IMR-90 (cell line): Measurements from ENCODE around the gene NEXMIF. TPM values are rescaled to one million over a fixed set of nuclear protein-coding genes. Genes with fewer than 3 reads are reported as not detected.
"Not testable (repeated sequence)": the region's sequence is repeated elsewhere in the genome, so short reads cannot be mapped to it uniquely, and the experiment has no call there.

Experiments used
- ATAC-seq: fragments of 200-7000 bp; cut with Tn5 transposase; 2 replicates; pipeline ENCODE4 v1.9.1; 2020; ENCODE audit warnings: low read depth, mild to moderate bottlenecking, moderate library complexity
- BruUV-seq: library from RNA; stranded (reverse); fragments of 400-500 nt; replicated peaks from 2 replicates; lab custom pipeline; 2021; lab: Mats Ljungman, UMichigan
- CTCF ChIA-PET: fragments of 300-600 bp; formaldehyde crosslinking; extraction: SDS; loops from one replicate; lab custom pipeline; 2021; ENCODE audit warnings: antibody characterized with exemption; lab: Yijun Ruan, JAX
- POLR2A ChIA-PET: fragments of 300-600 bp; sonication (Branson Sonifier 250); formaldehyde crosslinking; loops from one replicate; lab custom pipeline; 2022; ENCODE audit warnings: antibody characterized with exemption; ENCODE audit not compliant: unreplicated experiment; lab: Charles Lee
- DNase-seq: peaks from one replicate; pipeline ENCODE4 v3.0.0; 2013
- H2AFZ ChIP-seq: replicated peaks from 2 replicates; pipeline ENCODE3; 2013; ENCODE audit warnings: low read length, mild to moderate bottlenecking; ENCODE audit not compliant: poor library complexity
- H2AK5ac ChIP-seq: 2 replicates; pipeline ENCODE4 v1.6.1; 2013; ENCODE audit warnings: low read depth, low read length, inconsistent platforms
- H2AK9ac ChIP-seq: replicated peaks from 2 replicates; pipeline ENCODE3; 2013; ENCODE audit warnings: mild to moderate bottlenecking, low read depth, low read length, moderate library complexity; ENCODE audit not compliant: poor library complexity
- H2BK120ac ChIP-seq: 2 replicates; pipeline ENCODE4 v1.6.1; 2013; ENCODE audit warnings: low read depth, low read length, inconsistent platforms
- H2BK15ac ChIP-seq: 3 replicates; pipeline ENCODE4 v1.6.1; 2013; ENCODE audit warnings: low read depth, low read length, inconsistent platforms
- H2BK20ac ChIP-seq: 2 replicates; pipeline ENCODE4 v1.6.1; 2013; ENCODE audit warnings: low read depth, mild to moderate bottlenecking, inconsistent platforms, low read length, moderate library complexity
- H2BK5ac ChIP-seq: 2 replicates; pipeline ENCODE4 v1.6.1; 2013; ENCODE audit warnings: mild to moderate bottlenecking, low read depth, low read length, inconsistent platforms; ENCODE audit not compliant: poor library complexity, severe bottlenecking
- H3K14ac ChIP-seq: replicated peaks from 2 replicates; pipeline ENCODE4 v1.6.1; 2013; ENCODE audit warnings: low read depth, low read length, inconsistent platforms
- H3K18ac ChIP-seq: 2 replicates; pipeline ENCODE4 v1.6.1; 2013; ENCODE audit warnings: low read depth, low read length, control low read depth
- H3K23ac ChIP-seq: 2 replicates; pipeline ENCODE4 v1.6.1; 2013; ENCODE audit warnings: low read depth, low read length, inconsistent platforms
- H3K27ac ChIP-seq: 2 replicates; pipeline ENCODE4 v1.5.1; 2013; ENCODE audit warnings: mild to moderate bottlenecking, control low read depth, low read length; ENCODE audit not compliant: insufficient read depth
- H3K27me3 ChIP-seq: 2 replicates; pipeline ENCODE4 v1.6.1; 2013; ENCODE audit warnings: low read length; ENCODE audit not compliant: control insufficient read depth, insufficient read depth
- H3K36me3 ChIP-seq: 2 replicates; pipeline ENCODE4 v1.6.1; 2013; ENCODE audit warnings: low read length, mixed read lengths; ENCODE audit not compliant: control insufficient read depth, insufficient read depth
- H3K4ac ChIP-seq: 2 replicates; pipeline ENCODE4 v1.6.1; 2013; ENCODE audit warnings: low read depth, low read length, inconsistent platforms
- H3K4me1 ChIP-seq: 2 replicates; pipeline ENCODE4 v1.6.1; 2013; ENCODE audit warnings: low read length, mixed read lengths; ENCODE audit not compliant: control insufficient read depth, insufficient read depth
- H3K4me2 ChIP-seq: 2 replicates; pipeline ENCODE4 v1.6.1; 2013; ENCODE audit warnings: low read depth, mild to moderate bottlenecking, control low read depth, low read length, moderate library complexity
- H3K4me3 ChIP-seq: 2 replicates; pipeline ENCODE4 v1.5.1; 2013; ENCODE audit warnings: low read depth, mild to moderate bottlenecking, control low read depth, low read length, moderate library complexity; ENCODE audit not compliant: insufficient read depth
- H3K56ac ChIP-seq: 2 replicates; pipeline ENCODE4 v1.6.1; 2013; ENCODE audit warnings: low read length, inconsistent platforms; ENCODE audit not compliant: insufficient read depth; ENCODE audit errors: extremely low read depth
- H3K79me1 ChIP-seq, 2 experiments: 2 replicates each; pipeline ENCODE4 v1.6.1; 2013; ENCODE audit warnings: low read length in 2 of 2, inconsistent platforms in 1 of 2, low read depth in 1 of 2
- H3K9ac ChIP-seq: 2 replicates; pipeline ENCODE4 v1.6.1; 2013; ENCODE audit warnings: low read depth, low read length, control low read depth
- H3K9me1 ChIP-seq: 2 replicates; pipeline ENCODE4 v1.6.1; 2013; ENCODE audit warnings: low read length, inconsistent platforms; ENCODE audit not compliant: insufficient read depth
- H3K9me3 ChIP-seq: 2 replicates; pipeline ENCODE4 v1.6.1; 2013; ENCODE audit warnings: low read length; ENCODE audit not compliant: control insufficient read depth, insufficient read depth
- H4K20me1 ChIP-seq: 2 replicates; pipeline ENCODE4 v1.6.1; 2013; ENCODE audit warnings: low read length, inconsistent platforms; ENCODE audit not compliant: insufficient read depth
- H4K5ac ChIP-seq: 2 replicates; pipeline ENCODE4 v1.6.1; 2013; ENCODE audit warnings: mild to moderate bottlenecking, low read depth, low read length, control low read depth
- H4K8ac ChIP-seq, 2 experiments: 2 replicates each; pipeline ENCODE4 v1.6.1; 2013; ENCODE audit warnings: low read depth in 2 of 2, low read length in 2 of 2, control low read depth in 1 of 2, inconsistent platforms in 1 of 2
- H4K91ac ChIP-seq: 2 replicates; pipeline ENCODE4 v1.6.1; 2013; ENCODE audit warnings: low read depth, low read length, inconsistent platforms; ENCODE audit not compliant: insufficient read depth
- BHLHE40 ChIP-seq: fragments of 150-350 bp; IDR thresholded peaks from 2 replicates; pipeline ENCODE4 v1.6.1; 2016; ENCODE audit warnings: mild to moderate bottlenecking, low read depth, low read length
- CHD1 ChIP-seq: IDR thresholded peaks from 2 replicates; pipeline ENCODE4 v1.6.1; 2012; ENCODE audit warnings: low read depth, low read length, improper control_type of control experiment
- MXI1 ChIP-seq: IDR thresholded peaks from 2 replicates; pipeline ENCODE4 v1.6.1; 2012; ENCODE audit warnings: low read depth, mild to moderate bottlenecking, low read length, moderate library complexity, borderline replicate concordance
- NFE2L2 ChIP-seq: fragments of 150-350 bp; IDR thresholded peaks from 2 replicates; pipeline ENCODE4 v1.6.1; 2016; ENCODE audit warnings: low read depth, mild to moderate bottlenecking, low read length
- POLR2A ChIP-seq: IDR thresholded peaks from 2 replicates; pipeline ENCODE4 v1.6.1; 2012; ENCODE audit warnings: mild to moderate bottlenecking, low read depth, low read length
- RAD21 ChIP-seq: IDR thresholded peaks from 2 replicates; pipeline ENCODE4 v1.6.1; 2012; ENCODE audit warnings: low read length, improper control_type of control experiment
- RCOR1 ChIP-seq: IDR thresholded peaks from 2 replicates; pipeline ENCODE4 v1.6.1; 2012; ENCODE audit warnings: mild to moderate bottlenecking, low read length, improper control_type of control experiment; ENCODE audit not compliant: insufficient replicate concordance
- WGBS, 2 experiments: methylation state at CpG; one replicate each; pipeline versions ENCODE4 v1.1.5 to v1.1.7; 2013; ENCODE audit warnings: missing lambda C conversion rate in 2 of 2; ENCODE audit not compliant: insufficient read length in 1 of 2; ENCODE audit errors: extremely low coverage in 2 of 2; 5-methylcytosine and 5-hydroxymethylcytosine counted together
- dilution Hi-C: fragments of 300-500 bp; cut with HindIII; formaldehyde crosslinking; loops from one replicate; pipeline ENCODE4 v1.14.3; 2018; ENCODE audit warnings: low sequenced_read_pairs; ENCODE audit not compliant: unreplicated experiment
- in situ Hi-C: fragments of 300-500 bp; cut with MboI; formaldehyde crosslinking; loops from 3 replicates; pipeline ENCODE4 v1.14.3; 2019; ENCODE audit warnings: low sequenced_read_pairs, inconsistent platforms, mixed read lengths
- intact Hi-C: fragments of 100-400 bp; cut with micrococcal nuclease; formaldehyde crosslinking; loops from 2 replicates; pipeline ENCODE4 v1.10.0; 2022
- polyA plus RNA-seq, 3 experiments: library from polyadenylated mRNA; depleted of rRNA; stranded (reverse); fragments of >200 nt; gene quantifications; 2 replicates each; pipeline ENCODE4 v1.2.3, GENCODE V29; 2012; ENCODE audit warnings: low replicate concordance in 1 of 3
- total RNA-seq: library from RNA; depleted of rRNA; stranded (reverse); fragments of >200 nt; gene quantifications from 2 replicates; pipeline ENCODE4 v1.2.3, GENCODE V29; 2012

Gene NEXMIF
- total and polyA plus RNA-seq, 2 of the 4 experiments (the other 2 are of a cell fraction), result not detected

- ATAC-seq, result no peak
- Histone ChIP-seq H4K8ac (no peak overlapping the region), H3K27me3 (no peaks in the 10 kb centered on the region; the same call in 1 of the 2 replicates), H4K20me1 (no peaks in the 10 kb centered on the region), H2BK120ac (no peak overlapping the region), H2AK5ac (no peak overlapping the region), H3K23ac (no peak overlapping the region), H2BK5ac (no peak overlapping the region), H3K9me3 (no peaks in the 10 kb centered on the region), H3K79me1 (no peaks in the 10 kb centered on the region), H2AFZ (no peak overlapping the region), H2BK15ac (no peak overlapping the region), H3K9me1 (no peaks in the 10 kb centered on the region), H4K91ac (no peak overlapping the region), H3K4ac (no peak overlapping the region), H3K4me1 (no peaks in the 10 kb centered on the region), H2BK20ac (no peak overlapping the region), H3K27ac (no peak overlapping the region), H3K4me2 (no peak overlapping the region), H3K4me3 (no peak overlapping the region), H3K14ac (no peak overlapping the region), H3K9ac (no peak overlapping the region), H3K36me3 (no peaks in the 10 kb centered on the region), H2AK9ac (no peak overlapping the region), H3K18ac (no peak overlapping the region), H3K56ac (no peak overlapping the region), H4K5ac (no peak overlapping the region)
- in situ Hi-C loops, result no loop called here
- DNase-seq, result no peak
- POLR2A ChIA-PET, result no interaction called here
- TF ChIP-seq CHD1, result no peak
- TF ChIP-seq RCOR1, result no peak
- no peak for TF ChIP-seq BHLHE40
- no peak for TF ChIP-seq NFE2L2
- no peak for TF ChIP-seq MXI1
- TF ChIP-seq POLR2A, result no peak
- TF ChIP-seq RAD21, result no peak
- intact Hi-C loops, result no loop called here
- dilution Hi-C loops, result no loop called here
- CTCF ChIA-PET, result no interaction called here
- no TSS peak for BruUV-seq
Observed at GRCh38 chrX:74835566-74835965, 89.7 kb downstream of the NEXMIF start.

DNA sequence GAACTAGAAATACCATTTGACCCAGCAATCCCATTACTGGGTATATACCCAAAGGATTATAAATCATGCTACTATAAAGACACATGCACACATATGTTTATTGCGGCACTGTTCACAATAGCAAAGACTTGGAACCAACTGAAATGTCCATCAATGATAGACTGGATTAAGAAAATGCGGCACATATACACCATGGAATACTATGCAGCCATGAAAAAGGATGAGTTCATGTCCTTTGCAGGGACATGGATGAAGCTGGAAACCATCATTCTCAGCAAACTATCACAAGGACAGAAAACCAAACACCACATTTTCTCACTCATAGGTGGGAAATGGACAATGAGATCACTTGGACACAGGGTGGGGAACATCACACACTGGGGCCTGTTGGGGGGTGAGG, 105.5 kb downstream of the NEXMIF start:
- H2AK5ac ChIP-seq, H4K91ac ChIP-seq, H3K27me3 ChIP-seq, H3K36me3 ChIP-seq, dilution Hi-C loops, H3K9me1 ChIP-seq, BruUV-seq, H3K27ac ChIP-seq, intact Hi-C loops, H2AK9ac ChIP-seq, in situ Hi-C loops, H3K9ac ChIP-seq, H2BK120ac ChIP-seq, H3K4ac ChIP-seq, H3K23ac ChIP-seq, H3K14ac ChIP-seq, ATAC-seq, H4K8ac ChIP-seq, H3K4me2 ChIP-seq, H3K9me3 ChIP-seq, H2AFZ ChIP-seq, POLR2A ChIA-PET, H2BK20ac ChIP-seq, H2BK15ac ChIP-seq, H4K20me1 ChIP-seq, H3K79me1 ChIP-seq, H2BK5ac ChIP-seq, H4K5ac ChIP-seq, H3K4me3 ChIP-seq, CTCF ChIA-PET, H3K56ac ChIP-seq, DNase-seq, H3K4me1 ChIP-seq, H3K18ac ChIP-seq: not testable (repeated sequence)
- WGBS, 2 experiments, result no CpG with 5 or more reads among the region's 2 CpGs
